Heart right ventricle (tissue), 16 donors: ENCODE results near the gene SEC23IP. TPM values are rescaled to one million over a fixed set of nuclear protein-coding genes. Genes with fewer than 3 reads are reported as not detected.
"Not testable (repeated sequence)": the region's sequence is repeated elsewhere in the genome, so short reads cannot be mapped to it uniquely, and the experiment has no call there.

Experiments
- ATAC-seq, 8 donors: fragments of 200-7000 bp; cut with Tn5 transposase; one replicate each; pipeline ENCODE4 v1.9.1; 2020; ENCODE audit warnings: mild to moderate bottlenecking in 8 of 8, moderate library complexity in 8 of 8, moderate number of reproducible peaks in 1 of 8
- DNase-seq, 2 donors: peaks; one replicate each; pipeline ENCODE4 v3.0.0-alpha.2; 2020
- H3K27ac ChIP-seq, 10 donors: fragments of 200-600 bp; sonication (generic) in 2 of 10; one replicate each; pipeline versions ENCODE4 v1.5.0 to v1.8.0; 2020 to 2022; ENCODE audit warnings: mild to moderate bottlenecking in 3 of 10
- H3K27me3 ChIP-seq, 7 donors: fragments of 200-600 bp; one replicate each; pipeline ENCODE4 v1.8.0; 2021 to 2022; ENCODE audit warnings: mild to moderate bottlenecking in 2 of 7
- H3K36me3 ChIP-seq, 9 donors: fragments of 200-600 bp; sonication (generic) in 1 of 9; one replicate each; pipeline versions ENCODE4 v1.5.0 to v1.8.0; 2020 to 2022; ENCODE audit warnings: mild to moderate bottlenecking in 2 of 9
- H3K4me1 ChIP-seq, 9 donors: fragments of 200-600 bp; sonication (generic) in 1 of 9; one replicate each; pipeline versions ENCODE4 v1.5.0 to v1.8.0; 2020 to 2022; ENCODE audit warnings: mild to moderate bottlenecking in 4 of 9
- H3K4me3 ChIP-seq, 10 donors: fragments of 200-600 bp; sonication (generic) in 2 of 10; one replicate each; pipeline versions ENCODE4 v1.5.0 to v1.8.0; 2020 to 2022; ENCODE audit warnings: mild to moderate bottlenecking in 7 of 10, moderate library complexity in 2 of 10
- H3K9me3 ChIP-seq, 11 donors: fragments of 200-600 bp in 10 of 11; sonication (generic) in 2 of 11; one replicate each; pipeline versions ENCODE4 v1.5.0 to v1.8.0; 2013 to 2022; ENCODE audit warnings: mild to moderate bottlenecking in 2 of 11, control low read depth in 1 of 11, moderate library complexity in 1 of 11
- CTCF ChIP-seq, 9 donors: fragments of 200-600 bp; sonication (generic) in 2 of 9; IDR thresholded peaks; one replicate each; pipeline versions ENCODE4 v1.5.0 to v1.8.0; 2021 to 2022; ENCODE audit warnings: antibody characterized with exemption in 9 of 9, mild to moderate bottlenecking in 5 of 9, moderate library complexity in 1 of 9
- WGBS, 2 donors: extraction: QIAGEN DNeasy Blood & Tissue Kit; methylation state at CpG; one replicate each; pipeline ENCODE4 v1.1.7; 2013; ENCODE audit warnings: inconsistent platforms in 1 of 2; 5-methylcytosine and 5-hydroxymethylcytosine counted together
- intact Hi-C, 10 donors: fragments of 100-400 bp; cut with DNase I; formaldehyde crosslinking; loops; one replicate each; pipeline versions ENCODE4 v1.11.1 to v1.14.2; 2022
- polyA plus RNA-seq, 2 donors: library from polyadenylated mRNA; stranded (reverse); fragments of 200-250 nt; gene quantifications; one replicate each; pipeline ENCODE4 v1.2.3, GENCODE V29; 2013
- total RNA-seq, 10 donors: library from RNA; stranded (reverse); fragmentation: NEBNext Ultra II Directional in 3 of 10; extraction: Animal tissue kit (Norgen Biotek cat#: 25700) in 3 of 10; gene quantifications; one replicate each; pipeline versions ENCODE4 v1.2.1 to v1.2.4, GENCODE V29; 2021 to 2023
- donor health status: Arrhythmogenic right ventricular cardiomyopathy.
- donor health status: ischemic (EF 13 %, LVEDD 7.1; RV severe dilation, severe dysfunction).
- donor health status: healthy with polysubstance abuse.
- donor health status: DM: no; HTN: yes; CAD: no.
- donor health status: DM: no; HTN: no; CAD: no.
- donor health status: ischemic (EF 25% LVEDD 6.9; RV normal size, moderate dysfunction).
- donor health status: ischemic (EF 25% LVEDD 5.7; RV mildly dilated, moderate dysfunction).
- donor health status: healthy.
- donor health status: DM: yes; HTN: yes; CAD: no.
- donor health status: Ischemic cardiomyopathy.
- donor health status: ischemic (EF 35%, LVEDD 5.7; RV mildly dilated, moderate dysfunction).
- donor health status: nonischemic (EF 11% LVEDD 7.7; RV severe dilation, severe dysfunction).
- donor health status: DM: yes; HTN: yes; CAD: no.
- donor health status: PGD.
- donor health status: ischemic (EF 29% LVEDD 5.4; RV normal size, mild dysfunction).
- donor health status: nonischemic (EF 23%, LVEDD 6.1; RV moderate dilation, normal function).

The SEC23IP gene
- total and polyA plus RNA-seq, 12 donors = 5.9 to 43.9 (median 30.6) TPM

DNA sequence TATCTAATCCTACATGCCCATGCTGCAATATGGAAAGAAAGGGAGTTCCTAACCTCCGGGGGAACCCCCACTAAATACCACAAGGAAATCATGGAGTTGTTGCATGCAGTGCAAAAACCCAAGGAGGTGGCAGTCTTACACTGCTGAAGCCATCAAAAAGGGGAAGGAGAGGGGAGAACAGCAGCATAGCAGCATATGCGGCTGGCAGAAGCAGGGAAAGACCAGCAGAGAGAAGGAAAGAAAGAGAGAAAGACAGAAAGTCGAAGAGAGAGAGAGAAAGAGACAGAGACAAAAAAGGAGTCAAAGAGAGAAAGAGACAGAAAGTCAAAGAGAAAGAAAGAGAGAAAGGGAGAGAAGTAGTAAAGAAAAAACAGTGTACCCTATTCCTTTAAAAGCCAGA, 3.8 kb upstream of the SEC23IP start:
- ATAC-seq, H3K27ac ChIP-seq, H3K36me3 ChIP-seq, H3K27me3 ChIP-seq, DNase-seq, H3K9me3 ChIP-seq, H3K4me3 ChIP-seq, intact Hi-C loops: not testable (repeated sequence)
- WGBS, 2 donors = 84 to 89% methylated on average over 3 of the region's 3 CpGs
- peaks cover under 1 to 25% (median 12%) of the 10 kb centered on the region in 9 donors for H3K4me1 ChIP-seq

DNA sequence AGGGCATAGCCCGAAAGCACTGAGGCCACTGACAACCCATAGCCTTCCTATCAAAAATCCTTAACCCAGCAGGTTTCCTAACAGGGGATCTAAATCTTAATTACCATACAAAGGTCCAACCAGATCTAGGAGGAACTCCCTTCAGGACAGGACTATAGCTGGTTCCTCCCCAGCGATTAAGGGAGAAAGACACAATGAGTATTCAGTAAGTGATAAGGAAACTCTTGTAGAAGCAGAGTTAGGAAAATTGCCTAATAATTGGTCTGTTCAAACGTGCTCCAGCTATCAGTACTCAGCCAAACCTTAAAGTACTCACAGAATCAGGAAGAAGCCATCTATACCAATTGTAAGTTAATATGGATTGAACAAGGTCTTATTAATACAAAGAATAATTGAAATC, 3.3 kb upstream of the SEC23IP start:
- WGBS, 2 donors = 67 to 75% methylated on average over 3 of the region's 3 CpGs

DNA sequence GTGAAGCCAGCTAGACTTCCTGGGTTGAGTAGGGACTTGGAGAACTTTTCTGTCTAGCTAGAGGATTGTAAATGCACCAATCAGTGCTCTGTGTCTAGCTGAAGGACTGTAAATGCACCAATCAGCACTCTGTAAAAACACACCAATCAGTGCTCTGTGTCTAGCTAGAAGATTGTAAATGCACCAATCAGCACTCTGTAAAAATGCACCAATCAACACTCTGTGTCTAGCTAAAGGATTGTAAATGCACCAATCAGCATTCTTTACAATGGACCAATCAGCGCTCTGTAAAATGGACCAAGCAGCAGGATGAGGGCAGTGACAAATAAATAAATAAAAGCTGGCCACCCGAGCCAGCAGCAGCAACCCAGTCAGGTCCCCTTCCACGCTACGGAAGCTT, 2.2 kb upstream of the SEC23IP start:
- not testable (repeated sequence) for ATAC-seq, H3K27me3 ChIP-seq, DNase-seq, H3K27ac ChIP-seq, H3K4me3 ChIP-seq, H3K9me3 ChIP-seq
- peaks cover 4 to 38% (median 21%) of the 10 kb centered on the region in 9 donors for H3K4me1 ChIP-seq
- H3K36me3 ChIP-seq = peaks cover 0 to 11% (median 0%) of the 10 kb centered on the region in 9 donors
- 69 to 85% methylated on average over 4 of the region's 4 CpGs for WGBS, 2 donors
- intact Hi-C loops = loop anchor here in 2 of 10 donors (2.0 to 10.0 kb wide), 2 partner anchors 18 to 296 kb away; partner anchors contain the start of genes MCMBP (in 1 of the 2) and TIAL1 (in 1 of the 2)

More for the DNA sequence above, 3.3 kb upstream of the SEC23IP start:
- ATAC-seq, H3K36me3 ChIP-seq, H3K4me3 ChIP-seq, DNase-seq, H3K9me3 ChIP-seq, intact Hi-C loops, H3K27me3 ChIP-seq, H3K27ac ChIP-seq: not testable (repeated sequence)
- H3K4me1 ChIP-seq = peaks cover 4 to 30% (median 17%) of the 10 kb centered on the region in 9 donors

DNA sequence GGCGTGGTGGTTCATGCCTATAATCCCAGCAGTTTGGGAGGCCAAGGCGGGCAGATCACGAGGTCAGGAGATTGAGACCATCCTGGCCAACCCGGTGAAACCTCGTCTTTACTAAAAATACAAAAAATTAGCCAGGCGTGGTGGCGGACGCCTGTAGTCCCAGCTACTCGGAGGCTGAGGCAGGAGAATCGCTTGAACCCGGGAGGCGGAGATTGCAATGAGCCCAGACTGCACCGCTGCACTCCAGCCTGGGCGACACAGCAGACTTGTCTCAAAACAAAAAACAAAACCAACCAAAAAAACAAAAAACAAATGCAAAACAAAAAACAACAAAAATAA, 712 bp upstream of the SEC23IP start:
- H3K9me3 ChIP-seq, H3K27me3 ChIP-seq, DNase-seq, ATAC-seq: not testable (repeated sequence)
- intact Hi-C loops = loop anchor here in 5 of 10 donors (1.0 to 10.0 kb wide), 4 partner anchors 19 to 297 kb away; partner anchors contain the start of genes MCMBP (in 3 of the 5) and TIAL1 (in 1 of the 5)
- H3K4me3 ChIP-seq = peak overlapping the region; percentile 69 to 98 (median 86)
- peak overlapping the region in 9 of 10 donors; percentile 82 to 93 (median 88) for H3K27ac ChIP-seq
- H3K4me1 ChIP-seq = peaks cover 4 to 53% (median 36%) of the 10 kb centered on the region in 9 donors
- 50 to 52% methylated on average over 14 of the region's 14 CpGs for WGBS, 2 donors
- peaks cover 0 to 13% (median 0%) of the 10 kb centered on the region in 9 donors for H3K36me3 ChIP-seq

- WGBS, 2 donors = 6 to 7% methylated on average over 9 of the region's 9 CpGs
- Histone ChIP-seq H3K4me1 (peaks cover 4 to 60% (median 46%) of the 10 kb centered on the region in 9 donors), H3K9me3 (no peaks in the 10 kb centered on the region), H3K27ac (peak overlapping the region; percentile 41 to 93 (median 87)), H3K27me3 (no peaks in the 10 kb centered on the region), H3K36me3 (peaks cover 0 to 14% (median 0%) of the 10 kb centered on the region in 9 donors), H3K4me3 (peak overlapping the region; percentile 69 to 98 (median 86))
- peak in 1 of 8 donors; percentile 22 for ATAC-seq
- DNase-seq = no peak
- no peak for TF ChIP-seq CTCF (IDR thresholded peaks at IDR 0.05)
- intact Hi-C loops = loop anchor here in 2 of 10 donors (2.0 to 10.0 kb wide), 2 partner anchors 20 to 298 kb away; partner anchors contain the start of genes MCMBP (in 1 of the 2) and TIAL1 (in 1 of the 2)
Observed at GRCh38 chr10:119893074-119893473, 544 bp downstream of the SEC23IP start.

DNA sequence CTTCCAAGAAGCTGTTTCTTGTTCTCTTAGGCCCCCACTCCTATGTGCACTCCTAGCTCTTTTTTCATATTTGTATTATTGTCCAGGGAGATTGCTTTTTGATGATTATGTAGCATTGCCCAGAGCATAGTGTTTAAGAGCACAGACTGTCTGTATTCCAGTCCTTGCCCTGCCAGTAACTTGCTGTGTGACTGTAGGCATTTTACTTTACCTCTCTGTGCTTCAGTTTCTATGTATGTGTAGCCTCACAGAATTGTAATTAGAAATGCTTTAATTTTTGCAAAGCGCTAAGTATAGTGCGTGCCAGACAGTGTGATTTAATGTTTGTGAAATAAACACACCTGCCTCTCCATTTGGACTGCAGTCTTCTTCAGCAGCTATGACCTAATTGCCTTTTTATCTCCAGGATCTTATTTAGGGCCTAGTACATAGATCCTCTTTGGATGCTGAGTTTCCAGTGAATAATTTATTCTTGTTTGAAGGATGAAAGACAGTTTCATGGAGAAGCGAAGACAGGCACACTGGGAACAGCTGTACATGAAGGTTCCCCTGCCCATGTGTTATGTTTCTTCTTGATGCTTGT, 1.4 kb downstream of the SEC23IP start:
- Histone ChIP-seq H3K27me3 (no peaks in the 10 kb centered on the region), H3K36me3 (peaks cover 0 to 23% (median 7%) of the 10 kb centered on the region in 9 donors), H3K4me3 (peak overlapping the region in 7 of 10 donors; percentile 69 to 98 (median 88)), H3K9me3 (no peaks in the 10 kb centered on the region), H3K27ac (no peak overlapping the region), H3K4me1 (peaks cover 4 to 54% (median 46%) of the 10 kb centered on the region in 9 donors)
- WGBS, 2 donors = 94 to 97% methylated on average over 3 of the region's 3 CpGs
- DNase-seq = no peak
- intact Hi-C loops = loop anchor here in 2 of 10 donors (2.0 to 10.0 kb wide), 2 partner anchors 21 to 299 kb away; partner anchors contain the start of genes MCMBP (in 1 of the 2) and TIAL1 (in 1 of the 2)
- ATAC-seq = no peak
- no peak for TF ChIP-seq CTCF (IDR thresholded peaks at IDR 0.05)
